ENCODE measurements around the gene OR10A6.

- TF ChIP-seq CTCF (conservative IDR thresholded peaks at IDR 0.05 in 1 of 2, IDR thresholded peaks at IDR 0.05 in 1 of 2; ENCODE audit: low read depth in 1 of 2, low read length in 2 of 2) (no peak), EZH2 (IDR thresholded peaks at IDR 0.05; ENCODE audit: low read length, missing control alignments) (no peak)
Measured at GRCh38 chr11:7889985-7890384, 41.1 kb downstream of the OR10A6 start.

Data from fibroblast of lung (primary cell).